ENCODE results near the gene ARID3A. TPM values are rescaled to one million over a fixed set of nuclear protein-coding genes. Genes with fewer than 3 reads are reported as not detected.

ARID3A gene
- total and polyA plus RNA-seq, 2 of the 8 experiments (the other 6 are each of a cell fraction or from before 2014, with no cell fraction given): 40.5 to 77.4 TPM

GRCh38 chr19:892894-893689 is 32.7 kb upstream of the ARID3A start, which contains the start of the genes MED16 and RNU6-9 (continued):
- TF ChIP-seq USF2 (IDR thresholded peaks at IDR 0.05; ENCODE audit: low read length) (no peak), SIN3A (conservative IDR thresholded peaks at IDR 0.05 in 1 of 2, IDR thresholded peaks at IDR 0.05 in 1 of 2; ENCODE audit: low read depth in 1 of 2, low read length in 2 of 2) (no peak), NANOG (IDR thresholded peaks at IDR 0.05; ENCODE audit: insufficient read depth, low read depth, low read length, poor library complexity, severe bottlenecking) (no peak), SUZ12 (IDR thresholded peaks at IDR 0.05; ENCODE audit: low read length) (no peak), ATF2 (IDR thresholded peaks at IDR 0.05; ENCODE audit: low read length) (0 out of 2 replicates have a peak, but pooled peaks have one; percentile 64), KDM5A (IDR thresholded peaks at IDR 0.05; ENCODE audit: low read length) (peak; percentile 50)
